ENCODE data around the gene PCNX4.
"Not testable (repeated sequence)": the region's sequence is repeated elsewhere in the genome, so short reads cannot be mapped to it uniquely, and the experiment has no call there.

PCNX4 gene

GRCh38 chr14:60091550-60092525 is at the start of gene PCNX4:
Gene PCNX4, plus strand, starts transcription at chr14:60091923. Its CDS starts 15,716 bp downstream, at chr14:60107639.
- peak; percentile 98 to 99 for DNase-seq

GRCh38 chr14:60047976-60048375 is 43.7 kb upstream of the PCNX4 start:
- DNase-seq = not testable (repeated sequence)

GRCh38 chr14:60051721-60052221 is 40.0 kb upstream of the PCNX4 start:
- DNase-seq = no peak

- no peak for DNase-seq
Measured at GRCh38 chr14:60058087-60058486, 33.6 kb upstream of the PCNX4 start.

- no peak for DNase-seq
Measured at GRCh38 chr14:60061371-60061770, 30.4 kb upstream of the PCNX4 start.

GRCh38 chr14:60064491-60065072 is 27.1 kb upstream of the PCNX4 start:
- DNase-seq = peak; percentile 70 to 81

- DNase-seq = no peak
Measured at GRCh38 chr14:60067882-60068281, 23.8 kb upstream of the PCNX4 start.

GRCh38 chr14:60079723-60080122 is 12.0 kb upstream of the PCNX4 start:
- DNase-seq = peak; percentile 21 to 26

- DNase-seq = no peak
Measured at GRCh38 chr14:60085085-60085484, 6.6 kb upstream of the PCNX4 start.

- no peak for DNase-seq
Measured at GRCh38 chr14:60085693-60086092, 6.0 kb upstream of the PCNX4 start.

GRCh38 chr14:60087668-60088067 is 4.1 kb upstream of the PCNX4 start:
- DNase-seq = no peak

- DNase-seq = no peak
Measured at GRCh38 chr14:60089221-60089620, 2.5 kb upstream of the PCNX4 start.

GRCh38 chr14:60090864-60091519 is 731 bp upstream of the PCNX4 start:
- peak; percentile 48 to 50 for DNase-seq

- peak; percentile 44 to 51 for DNase-seq
Measured at GRCh38 chr14:60092526-60092920, 800 bp downstream of the PCNX4 start.

GRCh38 chr14:60093080-60093479 is 1.4 kb downstream of the PCNX4 start:
- DNase-seq = no peak

- DNase-seq = peak; percentile 33 to 34
Measured at GRCh38 chr14:60093606-60094005, 1.9 kb downstream of the PCNX4 start.

- DNase-seq = no peak
Measured at GRCh38 chr14:60094306-60094897, 2.7 kb downstream of the PCNX4 start.

GRCh38 chr14:60095231-60095630 is 3.5 kb downstream of the PCNX4 start:
- no peak for DNase-seq

GRCh38 chr14:60095781-60096450 is 4.2 kb downstream of the PCNX4 start:
- DNase-seq = no peak

- DNase-seq = no peak
Measured at GRCh38 chr14:60097974-60098373, 6.3 kb downstream of the PCNX4 start.

GRCh38 chr14:60099855-60100254 is 8.1 kb downstream of the PCNX4 start:
- not testable (repeated sequence) for DNase-seq

- DNase-seq = no peak
Measured at GRCh38 chr14:60101786-60102185, 10.1 kb downstream of the PCNX4 start.
